ENCODE results near the gene CTXN1. TPM values are rescaled to one million over a fixed set of nuclear protein-coding genes. Genes with fewer than 3 reads are reported as not detected.

Gene CTXN1
- total and polyA plus RNA-seq, 2 donors (not counting 3 experiments of a cell fraction or from before 2014, with no cell fraction given) = 16.0 to 27.6 TPM

DNA sequence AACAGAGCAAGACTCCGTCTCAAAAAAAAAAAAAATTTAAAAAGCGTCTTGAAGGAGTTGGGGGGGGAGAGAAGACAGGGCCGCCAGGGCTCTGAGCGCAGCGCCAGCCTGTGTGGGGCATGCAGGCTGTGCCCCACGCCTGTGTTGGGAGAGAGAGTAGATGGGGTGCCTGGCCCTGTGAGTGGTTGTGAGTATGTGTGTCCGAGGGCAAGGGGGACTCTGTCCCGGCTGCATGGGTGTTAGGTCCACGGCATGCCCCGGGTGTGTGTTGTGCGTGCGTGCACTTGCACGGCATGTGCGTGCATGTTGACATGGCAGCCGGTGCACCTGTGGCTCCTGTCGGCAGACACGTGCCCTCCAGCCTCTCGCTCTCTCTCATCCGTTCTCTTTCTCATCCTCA is 18.8 kb downstream of the CTXN1 start:
- Histone ChIP-seq H3K4me2 (ENCODE audit: insufficient read depth, low read length) (no peak overlapping the region), H3K4me1 (ENCODE audit: control insufficient read depth, extremely low read depth, insufficient read depth, low read length) (peaks cover 16% of the 10 kb centered on the region), H3K9me1 (replicated peaks; ENCODE audit: control insufficient read depth, extremely low read depth, insufficient read depth, low read length) (no peaks in the 10 kb centered on the region), H3K36me3 (ENCODE audit: control insufficient read depth in 2 of 2, extremely low read depth in 1 of 2, insufficient read depth in 2 of 2, low read length in 2 of 2) (peaks cover 0 to 21% of the 10 kb centered on the region in 2 experiments), H2AFZ (ENCODE audit: low read depth, low read length) (no peak overlapping the region), H3K27ac (ENCODE audit: insufficient read depth, low read depth, low read length) (no peak overlapping the region), H3K4me3 (replicated peaks in 1 of 3; ENCODE audit: insufficient read depth in 1 of 3, low read depth in 1 of 3, low read length in 3 of 3) (no peak overlapping the region), H3K9ac (replicated peaks; ENCODE audit: extremely low read depth, insufficient read depth, low read length) (no peak overlapping the region), H3K79me2 (ENCODE audit: control insufficient read depth, insufficient read depth, low read length) (peaks cover 28% of the 10 kb centered on the region), H3K27me3 (ENCODE audit: control insufficient read depth in 2 of 2, insufficient read depth in 2 of 2, low read length in 2 of 2) (no peaks in the 10 kb centered on the region), H3K9me3 (replicated peaks; ENCODE audit: control insufficient read depth, insufficient read depth, low read length) (no peaks in the 10 kb centered on the region), H4K20me1 (replicated peaks; ENCODE audit: control insufficient read depth, extremely low read depth, insufficient read depth, low read length) (no peaks in the 10 kb centered on the region)
- dilution Hi-C loops (cut with MboI; ENCODE audit: extremely low pct_ligation_motif_present, low sequenced_read_pairs) (no loop called here), intact Hi-C loops (cut with micrococcal nuclease) (no loop called here)
- POLR2A ChIA-PET = interaction anchor here (0.7 kb wide), 1 partner anchor 13 kb away, joined by 4 read pairs; the partner anchor contains the start of gene SNAPC2
- no peak for DNase-seq (ENCODE audit: low read depth, low spot score)
- FAIRE-seq = no peak
- CTCF ChIA-PET = interaction anchor here (1.0 kb wide), 1 partner anchor 11 kb away, joined by 4 read pairs; no protein-coding TSS in a partner anchor
- BruUV-seq (replicated peaks) = no TSS peak
- TF ChIP-seq FOS (IDR thresholded peaks at IDR 0.05; ENCODE audit: borderline replicate concordance, insufficient read depth, low read length) = no peak
- no peak for TF ChIP-seq EZH2 (IDR thresholded peaks at IDR 0.05; ENCODE audit: borderline replicate concordance, low read depth, low read length, severe bottlenecking)

- Histone ChIP-seq H3K9me3 (replicated peaks; ENCODE audit: control insufficient read depth, insufficient read depth, low read length) (no peaks in the 10 kb centered on the region), H2AFZ (ENCODE audit: low read depth, low read length) (no peak overlapping the region), H4K20me1 (replicated peaks; ENCODE audit: control insufficient read depth, extremely low read depth, insufficient read depth, low read length) (no peaks in the 10 kb centered on the region), H3K27me3 (ENCODE audit: control insufficient read depth in 2 of 2, insufficient read depth in 2 of 2, low read length in 2 of 2) (no peaks in the 10 kb centered on the region), H3K4me3 (replicated peaks in 1 of 3; ENCODE audit: insufficient read depth in 1 of 3, low read depth in 1 of 3, low read length in 3 of 3) (no peak overlapping the region), H3K36me3 (ENCODE audit: control insufficient read depth in 2 of 2, extremely low read depth in 1 of 2, insufficient read depth in 2 of 2, low read length in 2 of 2) (peaks cover 0 to 11% of the 10 kb centered on the region in 2 experiments), H3K9me1 (replicated peaks; ENCODE audit: control insufficient read depth, extremely low read depth, insufficient read depth, low read length) (no peaks in the 10 kb centered on the region), H3K4me2 (ENCODE audit: insufficient read depth, low read length) (no peak overlapping the region), H3K4me1 (ENCODE audit: control insufficient read depth, extremely low read depth, insufficient read depth, low read length) (peaks cover 16% of the 10 kb centered on the region), H3K9ac (replicated peaks; ENCODE audit: extremely low read depth, insufficient read depth, low read length) (no peak overlapping the region), H3K27ac (ENCODE audit: insufficient read depth, low read depth, low read length) (no peak overlapping the region), H3K79me2 (ENCODE audit: control insufficient read depth, insufficient read depth, low read length) (peaks cover 28% of the 10 kb centered on the region)
- CTCF ChIA-PET = no interaction called here
- no peak for FAIRE-seq
- dilution Hi-C loops (cut with MboI; ENCODE audit: extremely low pct_ligation_motif_present, low sequenced_read_pairs) (no loop called here), intact Hi-C loops (cut with micrococcal nuclease) (no loop called here)
- POLR2A ChIA-PET = no interaction called here
- TF ChIP-seq MYC (IDR thresholded peaks at IDR 0.05; ENCODE audit: low read depth, low read length) (no peak), POLR2AphosphoS5 (IDR thresholded peaks at IDR 0.05; ENCODE audit: insufficient read depth, low read depth, low read length) (no peak), EZH2 (IDR thresholded peaks at IDR 0.05; ENCODE audit: borderline replicate concordance, low read depth, low read length, severe bottlenecking) (no peak), JUN (IDR thresholded peaks at IDR 0.05; ENCODE audit: borderline replicate concordance, insufficient read depth, insufficient read length, low read depth) (no peak), POLR2A (IDR thresholded peaks at IDR 0.05; ENCODE audit: low read depth, low read length) (no peak), MAX (IDR thresholded peaks at IDR 0.05; ENCODE audit: insufficient read depth, insufficient read length) (no peak), GATA2 (IDR thresholded peaks at IDR 0.05; ENCODE audit: insufficient read depth, insufficient read length, low read depth, low read length) (no peak), FOS (IDR thresholded peaks at IDR 0.05; ENCODE audit: borderline replicate concordance, insufficient read depth, low read length) (no peak)
- TF ChIP-seq, protein P1, sequence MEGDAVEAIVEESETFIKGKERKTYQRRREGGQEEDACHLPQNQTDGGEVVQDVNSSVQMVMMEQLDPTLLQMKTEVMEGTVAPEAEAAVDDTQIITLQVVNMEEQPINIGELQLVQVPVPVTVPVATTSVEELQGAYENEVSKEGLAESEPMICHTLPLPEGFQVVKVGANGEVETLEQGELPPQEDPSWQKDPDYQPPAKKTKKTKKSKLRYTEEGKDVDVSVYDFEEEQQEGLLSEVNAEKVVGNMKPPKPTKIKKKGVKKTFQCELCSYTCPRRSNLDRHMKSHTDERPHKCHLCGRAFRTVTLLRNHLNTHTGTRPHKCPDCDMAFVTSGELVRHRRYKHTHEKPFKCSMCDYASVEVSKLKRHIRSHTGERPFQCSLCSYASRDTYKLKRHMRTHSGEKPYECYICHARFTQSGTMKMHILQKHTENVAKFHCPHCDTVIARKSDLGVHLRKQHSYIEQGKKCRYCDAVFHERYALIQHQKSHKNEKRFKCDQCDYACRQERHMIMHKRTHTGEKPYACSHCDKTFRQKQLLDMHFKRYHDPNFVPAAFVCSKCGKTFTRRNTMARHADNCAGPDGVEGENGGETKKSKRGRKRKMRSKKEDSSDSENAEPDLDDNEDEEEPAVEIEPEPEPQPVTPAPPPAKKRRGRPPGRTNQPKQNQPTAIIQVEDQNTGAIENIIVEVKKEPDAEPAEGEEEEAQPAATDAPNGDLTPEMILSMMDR (IDR thresholded peaks at IDR 0.05; ENCODE audit: extremely low read depth in 1 of 2, insufficient read depth in 1 of 2, low read depth in 1 of 2, low read length in 2 of 2) = no peak
- no peak for DNase-seq (ENCODE audit: low read depth, low spot score)
- BruUV-seq (replicated peaks) = no TSS peak
These were observed 20.1 kb downstream of the CTXN1 start for GRCh38 chr19:7905859-7906258.
